ENCODE measurements around the gene CHST8. TPM values are rescaled to one million over a fixed set of nuclear protein-coding genes. Genes with fewer than 3 reads are reported as not detected.

Gene CHST8
- total and polyA plus RNA-seq, 11 donors: 0.10 to 0.88 (median 0.22) TPM; not detected in 3

DNA sequence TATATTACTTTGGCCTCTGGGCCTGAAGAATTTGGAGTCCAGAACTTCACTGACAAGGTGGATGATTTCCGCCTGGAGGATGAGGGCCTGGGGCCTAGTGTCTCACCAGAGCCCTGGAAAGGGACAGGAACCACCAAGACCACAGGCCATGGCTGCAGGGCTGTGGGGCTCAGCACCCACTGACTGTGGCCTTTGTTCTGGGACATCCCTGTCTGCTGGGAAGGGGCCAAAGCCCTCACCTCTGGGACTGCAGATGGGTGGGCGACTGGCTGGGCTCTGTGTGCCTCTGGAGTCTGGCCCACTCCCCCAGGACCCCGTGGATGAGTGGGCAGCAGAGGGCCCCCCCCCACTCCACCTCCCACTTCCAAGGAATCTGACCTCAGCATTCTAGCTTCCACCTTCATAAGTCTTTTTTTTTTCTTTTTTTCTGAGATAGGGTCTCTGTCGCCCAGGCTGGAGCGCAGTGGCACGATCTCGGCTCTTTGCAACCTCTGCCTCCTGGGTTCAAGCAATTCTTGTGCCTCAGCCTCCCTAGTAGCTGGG, 20.3 kb downstream of the CHST8 start:
- ATAC-seq (no peak), DNase-seq (peak in 1 of 5 donors; percentile 9)
- intact Hi-C loops (cut with DNase I): no loop called here
- no peaks in the 10 kb centered on the region for H3K36me3 ChIP-seq
- no peaks in the 10 kb centered on the region for H3K9me3 ChIP-seq
- 79 to 89% (median 84%) methylated on average over 7 of the region's 7 CpGs for WGBS, 4 donors
- no peaks in the 10 kb centered on the region for H3K4me1 ChIP-seq
- H3K27me3 ChIP-seq: peaks cover 0 to 13% (median 2%) of the 10 kb centered on the region in 9 donors
- H3K4me3 ChIP-seq: no peak overlapping the region
- no peak for TF ChIP-seq POLR2A (IDR thresholded peaks at IDR 0.05)
- TF ChIP-seq, protein P1, sequence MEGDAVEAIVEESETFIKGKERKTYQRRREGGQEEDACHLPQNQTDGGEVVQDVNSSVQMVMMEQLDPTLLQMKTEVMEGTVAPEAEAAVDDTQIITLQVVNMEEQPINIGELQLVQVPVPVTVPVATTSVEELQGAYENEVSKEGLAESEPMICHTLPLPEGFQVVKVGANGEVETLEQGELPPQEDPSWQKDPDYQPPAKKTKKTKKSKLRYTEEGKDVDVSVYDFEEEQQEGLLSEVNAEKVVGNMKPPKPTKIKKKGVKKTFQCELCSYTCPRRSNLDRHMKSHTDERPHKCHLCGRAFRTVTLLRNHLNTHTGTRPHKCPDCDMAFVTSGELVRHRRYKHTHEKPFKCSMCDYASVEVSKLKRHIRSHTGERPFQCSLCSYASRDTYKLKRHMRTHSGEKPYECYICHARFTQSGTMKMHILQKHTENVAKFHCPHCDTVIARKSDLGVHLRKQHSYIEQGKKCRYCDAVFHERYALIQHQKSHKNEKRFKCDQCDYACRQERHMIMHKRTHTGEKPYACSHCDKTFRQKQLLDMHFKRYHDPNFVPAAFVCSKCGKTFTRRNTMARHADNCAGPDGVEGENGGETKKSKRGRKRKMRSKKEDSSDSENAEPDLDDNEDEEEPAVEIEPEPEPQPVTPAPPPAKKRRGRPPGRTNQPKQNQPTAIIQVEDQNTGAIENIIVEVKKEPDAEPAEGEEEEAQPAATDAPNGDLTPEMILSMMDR (IDR thresholded peaks at IDR 0.05): no peak
- H3K27ac ChIP-seq: no peak overlapping the region

DNA sequence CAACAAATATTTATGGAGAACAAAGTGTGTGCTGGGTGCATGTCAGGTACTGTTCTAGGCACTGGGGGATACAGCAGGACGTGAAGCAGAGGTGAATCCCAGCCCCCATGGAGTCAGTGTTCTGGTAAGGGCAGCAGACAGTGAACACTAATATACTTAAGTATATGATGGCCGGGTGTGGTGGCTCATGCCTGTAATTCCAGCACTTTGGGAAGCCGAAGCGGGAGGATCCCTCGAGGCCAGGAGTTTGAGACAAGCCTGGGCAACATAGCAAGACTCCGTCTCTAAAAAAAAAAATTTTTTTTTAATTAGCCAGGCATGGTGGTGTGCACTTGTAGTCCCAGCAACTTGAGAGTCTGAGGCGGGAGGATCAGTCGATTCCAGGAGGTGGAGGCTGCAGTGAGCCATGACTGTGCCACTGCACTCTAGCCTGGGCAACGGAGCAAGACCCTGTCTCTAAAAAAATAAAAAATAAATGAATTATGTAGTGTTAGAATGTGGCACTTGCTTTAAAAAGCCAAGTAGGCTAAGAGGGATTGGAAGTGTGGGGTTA, 22.6 kb downstream of the CHST8 start:
- H3K4me1 ChIP-seq: no peaks in the 10 kb centered on the region
- H3K36me3 ChIP-seq: no peaks in the 10 kb centered on the region
- H3K27me3 ChIP-seq: peaks cover 0 to 7% (median 0%) of the 10 kb centered on the region in 9 donors
- ATAC-seq: no peak
- H3K9me3 ChIP-seq: no peaks in the 10 kb centered on the region
- no peak for DNase-seq
- intact Hi-C loops (cut with DNase I): no loop called here
- H3K4me3 ChIP-seq: no peak overlapping the region
- WGBS, 4 donors: 84 to 88% (median 86%) methylated on average over 9 of the region's 9 CpGs
- TF ChIP-seq, protein P1 (IDR thresholded peaks at IDR 0.05): no peak
- TF ChIP-seq POLR2A (IDR thresholded peaks at IDR 0.05): no peak
- no peak overlapping the region for H3K27ac ChIP-seq

DNA sequence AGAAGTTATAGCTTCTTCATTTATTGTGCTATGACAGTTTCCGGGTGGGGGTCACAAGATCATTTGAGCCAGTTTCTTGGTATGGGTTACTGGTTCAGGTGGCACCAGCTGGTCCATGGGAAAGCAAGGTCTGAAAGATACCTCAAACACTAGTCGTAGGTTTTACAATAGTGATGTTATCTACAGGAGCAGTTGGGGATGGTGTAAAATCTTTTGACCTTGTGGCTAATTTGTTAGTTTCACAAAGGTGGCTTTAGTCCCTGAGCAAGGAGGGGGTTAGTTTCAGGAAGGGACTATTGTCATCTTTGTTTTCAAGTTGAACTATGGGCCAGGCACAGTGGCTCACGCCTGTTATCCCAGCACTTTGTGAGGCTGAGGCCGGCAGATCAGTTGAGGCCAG, 24.6 kb downstream of the CHST8 start:
- no peaks in the 10 kb centered on the region for H3K9me3 ChIP-seq
- peaks cover 0 to 7% (median 0%) of the 10 kb centered on the region in 9 donors for H3K27me3 ChIP-seq
- H3K4me1 ChIP-seq: no peaks in the 10 kb centered on the region
- TF ChIP-seq, protein P1 (IDR thresholded peaks at IDR 0.05): no peak
- TF ChIP-seq POLR2A (IDR thresholded peaks at IDR 0.05): no peak
- H3K4me3 ChIP-seq: no peak overlapping the region
- intact Hi-C loops (cut with DNase I): no loop called here
- H3K36me3 ChIP-seq: no peaks in the 10 kb centered on the region
- no peak for ATAC-seq
- no peak for DNase-seq
- WGBS, 4 donors: 86 to 91% (median 89%) methylated on average over 4 of the region's 4 CpGs
- no peak overlapping the region for H3K27ac ChIP-seq

DNA sequence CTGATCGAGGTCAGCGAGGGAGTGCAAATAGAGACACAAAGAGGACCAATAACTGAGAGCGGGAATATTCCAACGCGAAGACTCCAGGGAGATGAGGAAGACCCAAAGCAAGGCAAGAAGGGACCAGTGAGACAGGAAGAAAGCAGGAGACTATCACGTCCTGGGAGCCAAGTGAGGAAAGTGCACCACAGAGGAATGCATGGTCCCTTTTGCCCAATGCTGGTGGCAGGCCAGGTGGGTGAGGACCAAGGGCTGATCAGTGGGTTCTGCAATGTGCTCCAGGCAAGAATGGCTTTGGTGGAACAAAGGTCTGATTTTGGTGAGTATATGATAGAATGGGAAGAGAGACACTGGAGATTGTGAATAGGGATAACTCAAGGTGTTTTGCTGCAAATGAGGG, 25.4 kb downstream of the CHST8 start:
- DNase-seq (no peak), ATAC-seq (no peak)
- WGBS, 4 donors: 76 to 82% (median 79%) methylated on average over 6 of the region's 6 CpGs
- TF ChIP-seq, protein P1 (IDR thresholded peaks at IDR 0.05): no peak
- no peak for TF ChIP-seq POLR2A (IDR thresholded peaks at IDR 0.05)
- Histone ChIP-seq H3K4me3 (no peak overlapping the region), H3K4me1 (no peaks in the 10 kb centered on the region), H3K36me3 (no peaks in the 10 kb centered on the region), H3K27ac (no peak overlapping the region), H3K27me3 (peaks cover 0 to 7% (median 0%) of the 10 kb centered on the region in 9 donors), H3K9me3 (peaks cover 0 to 6% (median 0%) of the 10 kb centered on the region in 12 donors)
- intact Hi-C loops (cut with DNase I): no loop called here
